Subcutaneous adipose tissue (tissue), 4 donors: ENCODE results near the gene PDE7B. TPM values are rescaled to one million over a fixed set of nuclear protein-coding genes. Genes with fewer than 3 reads are reported as not detected.

Experiments
- CTCF ChIP-seq: fragments of 450-650 bp; IDR thresholded peaks from one replicate; pipeline ENCODE4 v1.5.1; 2016; ENCODE audit warnings: low read depth, mild to moderate bottlenecking, control low read depth, antibody characterized with exemption, moderate library complexity
- total RNA-seq, 4 donors: library from RNA; depleted of rRNA; stranded (reverse); fragments of >200 nt; gene quantifications; one replicate each; pipeline ENCODE4 v1.1.0, GENCODE V29; 2016

The PDE7B gene
- total RNA-seq, 4 donors from 2014 or later = 4.1 to 12.6 (median 9.5) TPM

GRCh38 chr6:135901774-135902524 lies 50.4 kb downstream of the PDE7B start:
- no peak for TF ChIP-seq CTCF

GRCh38 chr6:135902756-135903331 lies 51.3 kb downstream of the PDE7B start:
- no peak for TF ChIP-seq CTCF

GRCh38 chr6:135904666-135905065 lies 53.2 kb downstream of the PDE7B start:
- TF ChIP-seq CTCF = no peak

- TF ChIP-seq CTCF = no peak
Measured at GRCh38 chr6:135905604-135906300, 54.3 kb downstream of the PDE7B start.

GRCh38 chr6:135906542-135906941 lies 55.0 kb downstream of the PDE7B start:
- TF ChIP-seq CTCF = no peak

GRCh38 chr6:135906972-135907465 lies 55.5 kb downstream of the PDE7B start:
- TF ChIP-seq CTCF = no peak
